Mesenchymal stem cell (in vitro differentiated cells and primary cell): ENCODE measurements around the gene PRPF19.
A peak's percentile ranks its signal among the peaks of the same experiment; 100 is the strongest.

Experiments used
- DNase-seq: peaks from one replicate; pipeline ENCODE4 v3.0.0-alpha.2; 2013
- H2AFZ ChIP-seq: one replicate; pipeline ENCODE4 v1.6.1; 2013; ENCODE audit warnings: low read depth, mild to moderate bottlenecking, control low read depth, inconsistent platforms, low read length, moderate library complexity
- H2AK5ac ChIP-seq: 2 replicates; pipeline ENCODE4 v1.6.1; 2013; ENCODE audit warnings: low read length, moderate library complexity, mild to moderate bottlenecking, inconsistent platforms; ENCODE audit not compliant: severe bottlenecking
- H2BK120ac ChIP-seq: one replicate; pipeline ENCODE4 v1.6.1; 2013; ENCODE audit warnings: low read depth, mild to moderate bottlenecking, inconsistent platforms, low read length, moderate library complexity
- H2BK12ac ChIP-seq, 2 experiments: one replicate each; pipeline ENCODE4 v1.6.1; 2013; ENCODE audit warnings: inconsistent platforms in 2 of 2, low read length in 2 of 2, mild to moderate bottlenecking in 2 of 2, moderate library complexity in 2 of 2, control low read depth in 1 of 2
- H2BK15ac ChIP-seq: one replicate; pipeline ENCODE4 v1.6.1; 2013; ENCODE audit warnings: mild to moderate bottlenecking, low read depth, inconsistent platforms; ENCODE audit not compliant: poor library complexity, severe bottlenecking
- H2BK5ac ChIP-seq: 2 replicates; pipeline ENCODE4 v1.6.1; 2013; ENCODE audit warnings: low read depth, mild to moderate bottlenecking, low read length, control low read depth, inconsistent platforms; ENCODE audit not compliant: poor library complexity, severe bottlenecking
- H3K14ac ChIP-seq, 2 experiments: one replicate each; pipeline ENCODE4 v1.6.1; 2013; ENCODE audit warnings: inconsistent platforms in 2 of 2, low read length in 2 of 2, control low read depth in 1 of 2, mild to moderate bottlenecking in 1 of 2, moderate library complexity in 1 of 2
- H3K18ac ChIP-seq, 2 experiments: one replicate each; pipeline ENCODE4 v1.6.1; 2013; ENCODE audit warnings: inconsistent platforms in 2 of 2, low read length in 2 of 2, control low read depth in 1 of 2, low read depth in 1 of 2, mild to moderate bottlenecking in 1 of 2
- H3K23ac ChIP-seq, 2 experiments: one replicate each; pipeline ENCODE4 v1.6.1; 2013; ENCODE audit warnings: inconsistent platforms in 2 of 2, low read length in 2 of 2, mild to moderate bottlenecking in 2 of 2, moderate library complexity in 2 of 2, control low read depth in 1 of 2
- H3K27ac ChIP-seq: 2 replicates; pipeline ENCODE4 v1.5.1; 2013; ENCODE audit warnings: mild to moderate bottlenecking, moderate library complexity, low read length, control low read depth, inconsistent platforms; ENCODE audit not compliant: poor library complexity, severe bottlenecking
- H3K27me3 ChIP-seq, 2 experiments: 2 replicates each; pipeline versions ENCODE4 v1.6.1 to v1.7.0; 2013; ENCODE audit warnings: low read length in 2 of 2, mild to moderate bottlenecking in 2 of 2, moderate library complexity in 2 of 2, control low read depth in 1 of 2, inconsistent platforms in 1 of 2; ENCODE audit not compliant: control insufficient read depth in 1 of 2, insufficient read depth in 1 of 2
- H3K36me3 ChIP-seq, 2 experiments: 2 replicates each; pipeline versions ENCODE4 v1.6.1 to v1.7.0; 2013; ENCODE audit warnings: low read length in 2 of 2, control low read depth in 1 of 2, inconsistent platforms in 1 of 2, low read depth in 1 of 2, mild to moderate bottlenecking in 1 of 2; ENCODE audit not compliant: insufficient read depth in 2 of 2, control insufficient read depth in 1 of 2
- H3K4ac ChIP-seq, 2 experiments: one replicate each; pipeline ENCODE4 v1.6.1; 2013; ENCODE audit warnings: inconsistent platforms in 2 of 2, low read length in 2 of 2, mild to moderate bottlenecking in 2 of 2, moderate library complexity in 2 of 2, control low read depth in 1 of 2, low read depth in 1 of 2
- H3K4me1 ChIP-seq: 2 replicates; pipeline ENCODE4 v1.6.1; 2013; ENCODE audit warnings: low read depth, low read length, control low read depth; ENCODE audit not compliant: control insufficient read depth, insufficient read depth
- H3K4me2 ChIP-seq: 2 replicates; pipeline ENCODE4 v1.6.1; 2013; ENCODE audit warnings: low read length, mild to moderate bottlenecking, inconsistent platforms; ENCODE audit not compliant: poor library complexity, severe bottlenecking
- H3K4me3 ChIP-seq, 2 experiments: 2 replicates each; pipeline versions ENCODE4 v1.5.1 to v1.7.0; 2013; ENCODE audit warnings: low read length in 2 of 2, mild to moderate bottlenecking in 2 of 2, control low read depth in 1 of 2, low read depth in 1 of 2; ENCODE audit not compliant: insufficient read depth in 1 of 2
- H3K79me1 ChIP-seq: replicated peaks from 2 replicates; pipeline ENCODE4 v1.6.1; 2013; ENCODE audit warnings: mild to moderate bottlenecking, control low read depth, low read length, inconsistent platforms; ENCODE audit not compliant: poor library complexity, severe bottlenecking
- H3K9ac ChIP-seq: 2 replicates; pipeline ENCODE4 v1.7.0; 2013; ENCODE audit warnings: mild to moderate bottlenecking, low read length, moderate library complexity
- H3K9me3 ChIP-seq: 2 replicates; pipeline ENCODE4 v1.7.0; 2013; ENCODE audit warnings: mild to moderate bottlenecking, low read length; ENCODE audit not compliant: control insufficient read depth
- H4K8ac ChIP-seq: one replicate; pipeline ENCODE4 v1.6.1; 2013; ENCODE audit warnings: inconsistent platforms, mild to moderate bottlenecking, low read length, moderate library complexity
- H4K91ac ChIP-seq: one replicate; pipeline ENCODE4 v1.6.1; 2013; ENCODE audit warnings: mild to moderate bottlenecking, low read length, inconsistent platforms
- WGBS: methylation state at CpG from one replicate; pipeline ENCODE4 v1.1.7; 2013; ENCODE audit warnings: mixed read lengths; 5-methylcytosine and 5-hydroxymethylcytosine counted together

The PRPF19 gene

GRCh38 chr11:60887556-60887955 lies 18.8 kb downstream of the PRPF19 start:
- Histone ChIP-seq H3K4me2 (no peak overlapping the region), H4K8ac (no peak overlapping the region), H2BK12ac (no peak overlapping the region), H3K9me3 (no peaks in the 10 kb centered on the region), H2AFZ (no peak overlapping the region), H3K23ac (no peak overlapping the region), H2BK5ac (no peak overlapping the region), H3K18ac (no peak overlapping the region), H3K36me3 (peaks cover 19 to 25% of the 10 kb centered on the region in 2 experiments), H2BK120ac (no peak overlapping the region), H3K27me3 (no peaks in the 10 kb centered on the region), H3K27ac (no peak overlapping the region), H3K4ac (no peak overlapping the region), H2BK15ac (no peak overlapping the region), H3K14ac (no peak overlapping the region), H2AK5ac (no peak overlapping the region), H3K9ac (no peak overlapping the region), H3K79me1 (peaks cover 3% of the 10 kb centered on the region), H3K4me1 (peaks cover 4% of the 10 kb centered on the region), H4K91ac (no peak overlapping the region), H3K4me3 (no peak overlapping the region)
- WGBS, result 76% methylated on average over 5 of the region's 5 CpGs
- peak; percentile 63 for DNase-seq

GRCh38 chr11:60880643-60881282 lies 25.6 kb downstream of the PRPF19 start:
- no peak overlapping the region for H3K4me2 ChIP-seq
- H3K27ac ChIP-seq, result no peak overlapping the region
- no peak overlapping the region for H3K14ac ChIP-seq
- no peak overlapping the region for H2AFZ ChIP-seq
- 97% methylated on average over 8 of the region's 8 CpGs for WGBS
- DNase-seq, result no peak
- no peak overlapping the region for H2BK5ac ChIP-seq
- H3K4me1 ChIP-seq, result no peaks in the 10 kb centered on the region
- no peaks in the 10 kb centered on the region for H3K9me3 ChIP-seq
- no peak overlapping the region for H3K23ac ChIP-seq
- H3K4ac ChIP-seq, result no peak overlapping the region
- H3K79me1 ChIP-seq, result no peaks in the 10 kb centered on the region
- no peak overlapping the region for H2BK15ac ChIP-seq
- no peak overlapping the region for H2BK12ac ChIP-seq
- no peak overlapping the region for H4K8ac ChIP-seq
- no peak overlapping the region for H4K91ac ChIP-seq
- no peaks in the 10 kb centered on the region for H3K27me3 ChIP-seq
- H3K9ac ChIP-seq, result no peak overlapping the region
- peaks cover 3 to 15% of the 10 kb centered on the region in 2 experiments for H3K36me3 ChIP-seq
- H2AK5ac ChIP-seq, result no peak overlapping the region
- H2BK120ac ChIP-seq, result no peak overlapping the region
- no peak overlapping the region for H3K4me3 ChIP-seq
- no peak overlapping the region for H3K18ac ChIP-seq

GRCh38 chr11:60879971-60880588 lies 26.3 kb downstream of the PRPF19 start:
- H2BK120ac ChIP-seq, result no peak overlapping the region
- no peak overlapping the region for H2BK5ac ChIP-seq
- no peak overlapping the region for H3K27ac ChIP-seq
- DNase-seq, result no peak
- H2AK5ac ChIP-seq, result no peak overlapping the region
- H3K27me3 ChIP-seq, result no peaks in the 10 kb centered on the region
- no peak overlapping the region for H3K4me3 ChIP-seq
- H2BK12ac ChIP-seq, result no peak overlapping the region
- no peak overlapping the region for H4K8ac ChIP-seq
- no peaks in the 10 kb centered on the region for H3K4me1 ChIP-seq
- no peak overlapping the region for H3K18ac ChIP-seq
- H3K36me3 ChIP-seq, result peaks cover 6 to 15% of the 10 kb centered on the region in 2 experiments
- H3K9ac ChIP-seq, result no peak overlapping the region
- no peak overlapping the region for H3K14ac ChIP-seq
- no peak overlapping the region for H2BK15ac ChIP-seq
- no peaks in the 10 kb centered on the region for H3K79me1 ChIP-seq
- H2AFZ ChIP-seq, result no peak overlapping the region
- no peak overlapping the region for H3K4ac ChIP-seq
- no peak overlapping the region for H3K4me2 ChIP-seq
- H4K91ac ChIP-seq, result no peak overlapping the region
- WGBS, result 97% methylated on average over 4 of the region's 5 CpGs
- H3K9me3 ChIP-seq, result no peaks in the 10 kb centered on the region
- no peak overlapping the region for H3K23ac ChIP-seq

GRCh38 chr11:60879104-60879503 lies 27.3 kb downstream of the PRPF19 start:
- no CpG with 5 or more reads among the region's 1 CpG for WGBS

More at GRCh38 chr11:60879104-60879503, 27.3 kb downstream of the PRPF19 start:
- H3K23ac ChIP-seq, result no peak overlapping the region
- H2AFZ ChIP-seq, result no peak overlapping the region
- H3K4me3 ChIP-seq, result no peak overlapping the region
- DNase-seq, result no peak
- H3K79me1 ChIP-seq, result no peaks in the 10 kb centered on the region
- H2AK5ac ChIP-seq, result no peak overlapping the region
- no peak overlapping the region for H4K91ac ChIP-seq
- H3K4me1 ChIP-seq, result peaks cover 2% of the 10 kb centered on the region
- no peak overlapping the region for H3K4me2 ChIP-seq
- no peak overlapping the region for H3K18ac ChIP-seq
- peaks cover 8 to 15% of the 10 kb centered on the region in 2 experiments for H3K36me3 ChIP-seq
- H3K27ac ChIP-seq, result no peak overlapping the region
- peak overlapping the region; percentile 21 for H3K9ac ChIP-seq
- H4K8ac ChIP-seq, result no peak overlapping the region
- no peaks in the 10 kb centered on the region for H3K9me3 ChIP-seq
- no peak overlapping the region for H3K14ac ChIP-seq
- no peak overlapping the region for H2BK12ac ChIP-seq
- H3K4ac ChIP-seq, result no peak overlapping the region
- no peak overlapping the region for H2BK15ac ChIP-seq
- no peak overlapping the region for H2BK5ac ChIP-seq
- H2BK120ac ChIP-seq, result no peak overlapping the region
- H3K27me3 ChIP-seq, result no peaks in the 10 kb centered on the region
